Hepatocyte (in vitro differentiated cells): ENCODE results near the gene DDX5. TPM values are rescaled to one million over a fixed set of nuclear protein-coding genes. Genes with fewer than 3 reads are reported as not detected.

Experiments used
- DNase-seq: peaks from one replicate; pipeline ENCODE4 v3.0.0-alpha.2; 2016; ENCODE audit warnings: low spot score
- H2AFZ ChIP-seq: fragments of 200-600 bp; sonication (generic); 2 replicates; pipeline ENCODE4 v1.6.0; 2016; ENCODE audit warnings: antibody characterized with exemption, mild to moderate bottlenecking
- H3K27ac ChIP-seq: fragments of 200-600 bp; sonication (generic); 2 replicates; pipeline ENCODE4 v1.5.1; 2016; ENCODE audit warnings: mild to moderate bottlenecking
- H3K27me3 ChIP-seq: fragments of 200-600 bp; sonication (generic); 2 replicates; pipeline ENCODE4 v1.6.1; 2016
- H3K36me3 ChIP-seq: fragments of 200-600 bp; sonication (generic); replicated peaks from 2 replicates; pipeline ENCODE4 v1.5.1; 2016; ENCODE audit warnings: low read depth; ENCODE audit not compliant: insufficient read depth
- H3K4me1 ChIP-seq: fragments of 200-600 bp; sonication (generic); 2 replicates; pipeline ENCODE4 v1.5.1; 2016; ENCODE audit warnings: mild to moderate bottlenecking, moderate library complexity; ENCODE audit not compliant: insufficient read depth
- H3K4me2 ChIP-seq: fragments of 200-600 bp; sonication (generic); 2 replicates; pipeline ENCODE4 v1.6.0; 2016
- H3K4me3 ChIP-seq: fragments of 200-600 bp; sonication (generic); 2 replicates; pipeline ENCODE4 v1.5.1; 2016; ENCODE audit warnings: mild to moderate bottlenecking
- H3K79me2 ChIP-seq: fragments of 200-600 bp; sonication (generic); 2 replicates; pipeline ENCODE4 v1.6.0; 2017; ENCODE audit warnings: mild to moderate bottlenecking
- H3K9me2 ChIP-seq: fragments of 200-600 bp; sonication (generic); replicated peaks from 2 replicates; pipeline ENCODE4 v1.6.0; 2017; ENCODE audit warnings: mild to moderate bottlenecking; ENCODE audit not compliant: insufficient read depth
- H3K9me3 ChIP-seq: fragments of 200-600 bp; sonication (generic); 2 replicates; pipeline ENCODE4 v1.5.1; 2016; ENCODE audit warnings: low read depth, mild to moderate bottlenecking
- H4K20me1 ChIP-seq: fragments of 200-600 bp; sonication (generic); 2 replicates; pipeline ENCODE4 v1.6.0; 2016; ENCODE audit warnings: mild to moderate bottlenecking; ENCODE audit not compliant: insufficient read depth, poor library complexity, severe bottlenecking
- EZH2 ChIP-seq: fragments of 200-600 bp; sonication (generic); IDR thresholded peaks from 2 replicates; pipeline ENCODE4 v1.6.1; 2016; ENCODE audit warnings: antibody characterized with exemption, mild to moderate bottlenecking, borderline replicate concordance
- EZH2phosphoT487 ChIP-seq: fragments of 200-600 bp; sonication (generic); IDR thresholded peaks from one replicate; pipeline ENCODE4 v1.6.1; 2018; ENCODE audit warnings: antibody characterized with exemption, mild to moderate bottlenecking, low read depth, moderate library complexity; ENCODE audit not compliant: unreplicated experiment, severe bottlenecking
- WGBS: methylation state at CpG from one replicate; pipeline ENCODE4 v1.1.6; 2016; ENCODE audit warnings: low lambda C conversion rate; ENCODE audit errors: missing lambda C conversion rate; 5-methylcytosine and 5-hydroxymethylcytosine counted together
- polyA plus RNA-seq: library from polyadenylated mRNA; unstranded; fragments of >200 nt; fragmentation: Nextera tagmentation; extraction: Ambion mirVana; gene quantifications from 2 replicates; pipeline ENCODE4 v1.2.1, GENCODE V29; 2016
- total RNA-seq: library from RNA; depleted of rRNA; stranded (reverse); fragments of >200 nt; gene quantifications from 2 replicates; pipeline ENCODE4 v1.2.3, GENCODE V29; 2014
- TF ChIP-seq, protein P1 (sequence below): fragments of 200-600 bp; sonication (generic); IDR thresholded peaks from 2 replicates; pipeline ENCODE4 v1.5.1; 2016; ENCODE audit warnings: antibody characterized with exemption, mild to moderate bottlenecking; ENCODE audit not compliant: poor library complexity

Gene DDX5
- total and polyA plus RNA-seq, 2 experiments from 2014 or later = 513 to 786 TPM

DNA sequence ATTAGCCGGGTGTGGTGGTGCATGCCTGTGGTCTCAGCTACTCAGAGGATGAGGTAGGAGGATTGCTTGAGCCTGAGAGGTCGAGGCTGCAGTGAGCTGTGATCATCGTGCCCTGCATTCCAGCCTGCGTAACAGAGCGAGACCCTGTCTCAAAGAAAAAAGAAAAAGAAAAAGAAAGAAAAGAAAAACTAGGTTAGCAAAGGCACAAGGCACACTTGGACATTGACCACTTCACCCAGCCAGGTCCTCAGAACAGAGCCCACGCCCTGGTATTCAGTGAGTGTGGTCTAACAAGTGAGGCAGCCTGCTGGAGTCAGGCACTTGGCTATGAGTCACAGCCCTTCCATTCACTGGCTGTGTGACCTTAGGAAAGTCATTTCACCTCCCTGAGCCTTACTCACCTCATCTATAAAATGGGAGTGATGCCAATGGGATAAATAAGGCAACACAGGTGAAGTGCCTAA is 46.8 kb downstream of the DDX5 start:
- DNase-seq = peak; percentile 37
- H3K9me2 ChIP-seq = no peaks in the 10 kb centered on the region
- H4K20me1 ChIP-seq = no peaks in the 10 kb centered on the region
- H3K79me2 ChIP-seq = no peaks in the 10 kb centered on the region
- H3K9me3 ChIP-seq = no peaks in the 10 kb centered on the region
- H2AFZ ChIP-seq = no peak overlapping the region
- no peak overlapping the region for H3K4me3 ChIP-seq
- whole genome bisulfite sequencing = 88% methylated on average over 6 of the region's 6 CpGs
- H3K27ac ChIP-seq = no peak overlapping the region
- no peaks in the 10 kb centered on the region for H3K4me1 ChIP-seq
- H3K4me2 ChIP-seq = no peak overlapping the region
- TF ChIP-seq EZH2 (no peak), EZH2phosphoT487 (no peak)
- no peaks in the 10 kb centered on the region for H3K36me3 ChIP-seq
- H3K27me3 ChIP-seq = no peaks in the 10 kb centered on the region

DNA sequence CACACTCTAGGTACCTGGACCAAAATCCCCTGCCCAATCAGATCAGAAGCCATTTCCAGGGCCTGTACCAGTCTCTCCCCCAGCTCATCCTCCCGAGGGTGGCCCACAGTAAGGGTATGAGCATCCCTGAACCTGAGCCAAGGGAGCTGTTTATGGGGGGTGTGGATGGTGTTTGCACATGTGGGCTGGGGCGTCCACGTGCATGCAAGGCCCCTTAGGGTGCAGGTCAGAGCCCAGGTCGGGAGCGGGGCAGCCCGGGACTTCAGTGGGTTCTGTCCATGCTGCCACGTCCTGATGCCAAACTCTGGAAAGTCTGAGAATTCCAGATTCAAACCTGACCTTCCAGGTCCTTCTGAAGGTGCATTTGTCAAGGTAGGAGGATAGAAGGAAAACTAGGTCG is 47.3 kb downstream of the DDX5 start:
- no peaks in the 10 kb centered on the region for H3K36me3 ChIP-seq
- H3K4me3 ChIP-seq = no peak overlapping the region
- no peaks in the 10 kb centered on the region for H3K79me2 ChIP-seq
- DNase-seq = no peak
- H4K20me1 ChIP-seq = no peaks in the 10 kb centered on the region
- H3K4me1 ChIP-seq = no peaks in the 10 kb centered on the region
- no peaks in the 10 kb centered on the region for H3K9me3 ChIP-seq
- no peaks in the 10 kb centered on the region for H3K27me3 ChIP-seq
- no peak overlapping the region for H2AFZ ChIP-seq
- TF ChIP-seq EZH2phosphoT487 (no peak), EZH2 (no peak)
- TF ChIP-seq, protein P1, sequence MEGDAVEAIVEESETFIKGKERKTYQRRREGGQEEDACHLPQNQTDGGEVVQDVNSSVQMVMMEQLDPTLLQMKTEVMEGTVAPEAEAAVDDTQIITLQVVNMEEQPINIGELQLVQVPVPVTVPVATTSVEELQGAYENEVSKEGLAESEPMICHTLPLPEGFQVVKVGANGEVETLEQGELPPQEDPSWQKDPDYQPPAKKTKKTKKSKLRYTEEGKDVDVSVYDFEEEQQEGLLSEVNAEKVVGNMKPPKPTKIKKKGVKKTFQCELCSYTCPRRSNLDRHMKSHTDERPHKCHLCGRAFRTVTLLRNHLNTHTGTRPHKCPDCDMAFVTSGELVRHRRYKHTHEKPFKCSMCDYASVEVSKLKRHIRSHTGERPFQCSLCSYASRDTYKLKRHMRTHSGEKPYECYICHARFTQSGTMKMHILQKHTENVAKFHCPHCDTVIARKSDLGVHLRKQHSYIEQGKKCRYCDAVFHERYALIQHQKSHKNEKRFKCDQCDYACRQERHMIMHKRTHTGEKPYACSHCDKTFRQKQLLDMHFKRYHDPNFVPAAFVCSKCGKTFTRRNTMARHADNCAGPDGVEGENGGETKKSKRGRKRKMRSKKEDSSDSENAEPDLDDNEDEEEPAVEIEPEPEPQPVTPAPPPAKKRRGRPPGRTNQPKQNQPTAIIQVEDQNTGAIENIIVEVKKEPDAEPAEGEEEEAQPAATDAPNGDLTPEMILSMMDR = no peak
- H3K27ac ChIP-seq = no peak overlapping the region
- no peak overlapping the region for H3K4me2 ChIP-seq
- 87% methylated on average over 8 of the region's 8 CpGs for WGBS
- no peaks in the 10 kb centered on the region for H3K9me2 ChIP-seq

DNA sequence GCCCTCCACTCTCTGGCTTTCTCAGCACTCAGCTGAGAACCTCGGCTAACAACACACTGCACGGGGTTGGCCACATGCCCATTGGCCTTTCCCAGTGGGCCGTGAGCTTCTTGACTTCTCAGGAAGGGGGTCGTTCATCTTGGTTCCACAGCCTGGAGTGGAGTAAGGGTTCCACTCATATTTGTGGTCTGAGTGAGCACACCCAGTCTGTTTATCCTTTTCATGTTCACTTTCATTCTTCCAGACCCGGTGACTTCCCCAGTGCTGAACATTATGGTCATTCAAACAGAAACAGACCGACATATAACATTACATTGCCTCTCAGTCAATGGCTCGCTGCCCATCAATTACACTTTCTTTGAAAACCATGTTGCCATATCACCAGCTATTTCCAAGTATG is 48.9 kb downstream of the DDX5 start:
- H3K79me2 ChIP-seq = no peaks in the 10 kb centered on the region
- no peaks in the 10 kb centered on the region for H3K4me1 ChIP-seq
- H3K4me3 ChIP-seq = no peak overlapping the region
- H2AFZ ChIP-seq = no peak overlapping the region
- H3K27ac ChIP-seq = no peak overlapping the region
- no peaks in the 10 kb centered on the region for H3K36me3 ChIP-seq
- WGBS = 89% methylated on average over 7 of the region's 7 CpGs
- no peaks in the 10 kb centered on the region for H3K9me2 ChIP-seq
- H3K9me3 ChIP-seq = no peaks in the 10 kb centered on the region
- no peak overlapping the region for H3K4me2 ChIP-seq
- no peaks in the 10 kb centered on the region for H4K20me1 ChIP-seq
- no peaks in the 10 kb centered on the region for H3K27me3 ChIP-seq
- TF ChIP-seq EZH2 = no peak
- TF ChIP-seq EZH2phosphoT487 = no peak
- TF ChIP-seq, protein P1 = no peak
- DNase-seq = no peak

DNA sequence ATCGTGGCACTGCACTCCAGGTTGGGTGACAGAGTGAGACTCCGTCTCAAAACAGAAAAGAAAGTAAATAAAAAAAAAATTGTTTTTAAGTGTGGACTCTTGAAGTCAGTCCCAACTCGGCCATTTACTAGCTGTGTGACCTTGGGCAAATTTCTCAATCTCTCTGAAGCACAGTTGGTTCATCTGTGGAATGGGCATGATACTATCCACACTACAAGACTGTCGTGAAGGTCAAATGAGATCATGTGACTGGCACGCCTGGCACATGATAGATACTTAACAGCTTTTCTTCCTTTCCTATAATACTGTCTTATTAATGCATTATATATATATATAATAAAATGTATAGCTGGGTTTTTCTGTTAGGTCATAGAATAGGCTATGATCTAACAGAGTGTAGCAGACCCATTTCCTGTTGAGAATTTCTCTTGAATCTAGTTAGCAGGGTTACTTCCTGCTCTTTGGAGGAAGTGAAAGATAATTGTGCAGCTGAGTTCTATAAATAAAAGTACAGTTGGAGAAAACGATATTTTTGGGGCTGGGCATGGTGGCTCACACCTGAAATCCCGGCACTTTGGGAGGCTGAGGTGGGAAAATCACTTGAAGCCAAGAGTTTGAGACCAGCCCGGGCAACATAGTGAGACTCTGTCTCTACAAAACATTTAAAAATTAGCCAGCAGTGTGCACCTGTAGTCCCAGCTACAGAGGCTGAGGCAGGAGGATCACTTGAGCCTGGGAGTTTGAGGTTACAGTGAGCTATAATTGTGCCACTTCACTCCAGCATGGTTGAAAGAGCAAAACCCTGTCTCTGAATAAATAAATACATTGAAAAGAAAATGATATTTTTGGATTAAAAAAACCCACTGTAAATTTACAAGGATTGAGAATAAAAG is 49.9 kb downstream of the DDX5 start:
- TF ChIP-seq EZH2phosphoT487 = no peak
- no peak for TF ChIP-seq EZH2
- no peaks in the 10 kb centered on the region for H3K9me3 ChIP-seq
- no peak for DNase-seq

More for the DNA sequence above, 49.9 kb downstream of the DDX5 start:
- no peaks in the 10 kb centered on the region for H3K4me1 ChIP-seq
- H3K27ac ChIP-seq = no peak overlapping the region
- H2AFZ ChIP-seq = no peak overlapping the region
- H3K79me2 ChIP-seq = no peaks in the 10 kb centered on the region
- no peak overlapping the region for H3K4me3 ChIP-seq
- no peak overlapping the region for H3K4me2 ChIP-seq
- 88% methylated on average over 8 of the region's 8 CpGs for whole genome bisulfite sequencing
- H3K9me2 ChIP-seq = no peaks in the 10 kb centered on the region
- H4K20me1 ChIP-seq = no peaks in the 10 kb centered on the region
- H3K36me3 ChIP-seq = no peaks in the 10 kb centered on the region
- H3K27me3 ChIP-seq = no peaks in the 10 kb centered on the region
